Suprapubic skin (tissue), 3 donors: ENCODE results near the gene WDR27.

Source experiments
- POLR2AphosphoS5 ChIP-seq, 3 donors: sonication (generic); formaldehyde crosslinking; IDR thresholded peaks; one replicate each; pipeline ENCODE4 v1.6.1; 2017; ENCODE audit warnings: antibody characterized with exemption in 3 of 3
- TF ChIP-seq, protein P1 (sequence below), 2 donors: fragments of 200-600 bp in 1 of 2; fragments of 450-650 bp in 1 of 2; sonication (generic) in 1 of 2; IDR thresholded peaks; one replicate each; pipeline ENCODE4 v1.5.1; 2016 to 2019; ENCODE audit warnings: antibody characterized with exemption in 2 of 2, mild to moderate bottlenecking in 1 of 2, moderate library complexity in 1 of 2

DNA sequence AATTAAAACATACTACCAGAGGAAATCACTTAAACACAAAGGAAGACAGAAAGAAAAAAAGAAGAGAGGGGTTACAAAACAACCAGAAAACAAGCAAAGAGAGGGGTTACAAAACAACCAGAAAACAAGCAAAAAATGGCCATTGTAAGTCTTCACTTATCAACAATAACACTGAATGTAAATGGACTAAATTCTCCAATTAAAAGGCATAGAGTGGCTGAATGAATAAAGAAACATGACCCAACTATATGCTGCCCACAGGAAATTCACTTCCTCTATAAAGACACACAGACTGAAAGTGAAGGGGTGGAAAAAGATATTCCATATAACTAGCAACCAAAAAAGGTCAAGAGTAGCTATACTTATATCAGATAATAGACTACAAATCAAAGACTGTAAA, 180.0 kb downstream of the WDR27 start:
- TF ChIP-seq, protein P1, sequence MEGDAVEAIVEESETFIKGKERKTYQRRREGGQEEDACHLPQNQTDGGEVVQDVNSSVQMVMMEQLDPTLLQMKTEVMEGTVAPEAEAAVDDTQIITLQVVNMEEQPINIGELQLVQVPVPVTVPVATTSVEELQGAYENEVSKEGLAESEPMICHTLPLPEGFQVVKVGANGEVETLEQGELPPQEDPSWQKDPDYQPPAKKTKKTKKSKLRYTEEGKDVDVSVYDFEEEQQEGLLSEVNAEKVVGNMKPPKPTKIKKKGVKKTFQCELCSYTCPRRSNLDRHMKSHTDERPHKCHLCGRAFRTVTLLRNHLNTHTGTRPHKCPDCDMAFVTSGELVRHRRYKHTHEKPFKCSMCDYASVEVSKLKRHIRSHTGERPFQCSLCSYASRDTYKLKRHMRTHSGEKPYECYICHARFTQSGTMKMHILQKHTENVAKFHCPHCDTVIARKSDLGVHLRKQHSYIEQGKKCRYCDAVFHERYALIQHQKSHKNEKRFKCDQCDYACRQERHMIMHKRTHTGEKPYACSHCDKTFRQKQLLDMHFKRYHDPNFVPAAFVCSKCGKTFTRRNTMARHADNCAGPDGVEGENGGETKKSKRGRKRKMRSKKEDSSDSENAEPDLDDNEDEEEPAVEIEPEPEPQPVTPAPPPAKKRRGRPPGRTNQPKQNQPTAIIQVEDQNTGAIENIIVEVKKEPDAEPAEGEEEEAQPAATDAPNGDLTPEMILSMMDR (IDR thresholded peaks at IDR 0.05): no peak
- no peak for TF ChIP-seq POLR2AphosphoS5 (IDR thresholded peaks at IDR 0.05)
